ENCODE data around the gene EML1. TPM values are rescaled to one million over a fixed set of nuclear protein-coding genes. Genes with fewer than 3 reads are reported as not detected.

Gene EML1
- total and polyA plus RNA-seq, 2 of the 13 experiments (the other 11 are each of a cell fraction or from before 2014, with no cell fraction given): 0.59 to 1.7 TPM

GRCh38 chr14:99837822-99838221 lies 44.6 kb downstream of the EML1 start:
- Histone ChIP-seq H3K4me2 (ENCODE audit: low read depth, low read length) (no peak overlapping the region), H2AFZ (ENCODE audit: low read length) (no peak overlapping the region), H4K20me1 (ENCODE audit: insufficient read depth, low read length) (no peaks in the 10 kb centered on the region), H3K27ac (ENCODE audit: extremely low read length, insufficient read depth, low read length) (no peak overlapping the region), H3K4me3 (replicated peaks in 1 of 3; ENCODE audit: insufficient read depth in 1 of 3, low read depth in 2 of 3, low read length in 3 of 3) (no peak overlapping the region), H3K27me3 (ENCODE audit: control insufficient read depth in 1 of 2, insufficient read depth in 2 of 2, low read length in 2 of 2) (no peaks in the 10 kb centered on the region; a peak in 1 of 5 replicates), H3K36me3 (replicated peaks in 1 of 2; ENCODE audit: control insufficient read depth in 1 of 2, insufficient read depth in 2 of 2, low read length in 2 of 2) (no peaks in the 10 kb centered on the region), H3K79me2 (ENCODE audit: insufficient read depth, low read length) (no peaks in the 10 kb centered on the region), H3K9ac (ENCODE audit: insufficient read depth, low read depth, low read length) (no peak overlapping the region), H3K9me3 (ENCODE audit: low read length) (no peaks in the 10 kb centered on the region), H3K4me1 (ENCODE audit: insufficient read depth, low read length) (peaks cover 29% of the 10 kb centered on the region)
- ChIA-PET CTCF (ENCODE audit: low intra/inter-chr PET ratio, low total read pairs) (no interaction called here), POLR2A (no interaction called here)
- in situ Hi-C loops (cut with HindIII; ENCODE audit: extremely low pct_ligation_motif_present, low pct_unique_long_range_greater_than_20kb) (no loop called here), intact Hi-C loops (cut with micrococcal nuclease; ENCODE audit: unreplicated experiment) (no loop called here)
- FAIRE-seq (no peak), DNase-seq (ENCODE audit: low spot score) (no peak), ATAC-seq (no peak)
- WGBS (ENCODE audit: low lambda C conversion rate): 78% methylated on average over 2 of the region's 2 CpGs
- TF ChIP-seq TARDBP (CRISPR knock-in tag; IDR thresholded peaks at IDR 0.05): no peak
- TF ChIP-seq ZNF672 (CRISPR knock-in tag; IDR thresholded peaks at IDR 0.05): no peak
- TF ChIP-seq, protein P1, sequence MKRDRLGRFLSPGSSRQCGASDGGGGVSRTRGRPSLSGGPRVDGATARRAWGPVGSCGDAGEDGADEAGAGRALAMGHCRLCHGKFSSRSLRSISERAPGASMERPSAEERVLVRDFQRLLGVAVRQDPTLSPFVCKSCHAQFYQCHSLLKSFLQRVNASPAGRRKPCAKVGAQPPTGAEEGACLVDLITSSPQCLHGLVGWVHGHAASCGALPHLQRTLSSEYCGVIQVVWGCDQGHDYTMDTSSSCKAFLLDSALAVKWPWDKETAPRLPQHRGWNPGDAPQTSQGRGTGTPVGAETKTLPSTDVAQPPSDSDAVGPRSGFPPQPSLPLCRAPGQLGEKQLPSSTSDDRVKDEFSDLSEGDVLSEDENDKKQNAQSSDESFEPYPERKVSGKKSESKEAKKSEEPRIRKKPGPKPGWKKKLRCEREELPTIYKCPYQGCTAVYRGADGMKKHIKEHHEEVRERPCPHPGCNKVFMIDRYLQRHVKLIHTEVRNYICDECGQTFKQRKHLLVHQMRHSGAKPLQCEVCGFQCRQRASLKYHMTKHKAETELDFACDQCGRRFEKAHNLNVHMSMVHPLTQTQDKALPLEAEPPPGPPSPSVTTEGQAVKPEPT (CRISPR knock-in tag; IDR thresholded peaks at IDR 0.05; ENCODE audit: low read depth): no peak
- TF ChIP-seq, protein P2, sequence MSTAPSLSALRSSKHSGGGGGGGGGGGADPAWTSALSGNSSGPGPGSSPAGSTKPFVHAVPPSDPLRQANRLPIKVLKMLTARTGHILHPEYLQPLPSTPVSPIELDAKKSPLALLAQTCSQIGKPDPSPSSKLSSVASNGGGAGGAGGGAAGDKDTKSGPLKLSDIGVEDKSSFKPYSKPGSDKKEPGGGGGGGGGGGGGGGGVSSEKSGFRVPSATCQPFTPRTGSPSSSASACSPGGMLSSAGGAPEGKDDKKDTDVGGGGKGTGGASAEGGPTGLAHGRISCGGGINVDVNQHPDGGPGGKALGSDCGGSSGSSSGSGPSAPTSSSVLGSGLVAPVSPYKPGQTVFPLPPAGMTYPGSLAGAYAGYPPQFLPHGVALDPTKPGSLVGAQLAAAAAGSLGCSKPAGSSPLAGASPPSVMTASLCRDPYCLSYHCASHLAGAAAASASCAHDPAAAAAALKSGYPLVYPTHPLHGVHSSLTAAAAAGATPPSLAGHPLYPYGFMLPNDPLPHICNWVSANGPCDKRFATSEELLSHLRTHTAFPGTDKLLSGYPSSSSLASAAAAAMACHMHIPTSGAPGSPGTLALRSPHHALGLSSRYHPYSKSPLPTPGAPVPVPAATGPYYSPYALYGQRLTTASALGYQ (CRISPR knock-in tag; IDR thresholded peaks at IDR 0.05): no peak
- no peak for TF ChIP-seq SIN3A (IDR thresholded peaks at IDR 0.05; ENCODE audit: borderline replicate concordance, low read depth, low read length)
- TF ChIP-seq NFYC (CRISPR knock-in tag; IDR thresholded peaks at IDR 0.05): no peak
- no peak for TF ChIP-seq ZNF530 (CRISPR knock-in tag; IDR thresholded peaks at IDR 0.05; ENCODE audit: low read depth)
- BruUV-seq (replicated peaks): no TSS peak
